GM19455 (cell line): ENCODE measurements around the gene GPS1.
A peak's percentile ranks its signal among the peaks of the same experiment; 100 is the strongest.

Experiments used
- ATAC-seq: cut with Tn5 transposase; IDR thresholded peaks from one replicate; pipeline ENCODE4 v1.9.1; 2021; ENCODE audit not compliant: unreplicated experiment

Gene GPS1

GRCh38 chr17:82014432-82014831, 37.3 kb upstream of the GPS1 start:
- ATAC-seq: no peak

GRCh38 chr17:82014971-82015310, 36.8 kb upstream of the GPS1 start:
- no peak for ATAC-seq

GRCh38 chr17:82015311-82015971, 36.3 kb upstream of the GPS1 start:
- no peak for ATAC-seq

GRCh38 chr17:82016061-82016874, 35.4 kb upstream of the GPS1 start:
- no peak for ATAC-seq

GRCh38 chr17:82016875-82017459, 34.7 kb upstream of the GPS1 start:
- ATAC-seq: no peak

- ATAC-seq: no peak
Observed at GRCh38 chr17:82017612-82018151, 34.0 kb upstream of the GPS1 start.

GRCh38 chr17:82018152-82018988, 33.3 kb upstream of the GPS1 start:
- ATAC-seq: no peak

- ATAC-seq: no peak
Observed at GRCh38 chr17:82018989-82019689, 32.6 kb upstream of the GPS1 start.

- no peak for ATAC-seq
Observed at GRCh38 chr17:82019690-82020571, 31.8 kb upstream of the GPS1 start.

- no peak for ATAC-seq
Observed at GRCh38 chr17:82020572-82021106, 31.1 kb upstream of the GPS1 start.

GRCh38 chr17:82021107-82021899, 30.4 kb upstream of the GPS1 start:
- ATAC-seq: no peak

GRCh38 chr17:82021900-82022309, 29.8 kb upstream of the GPS1 start:
- ATAC-seq: no peak

- no peak for ATAC-seq
Observed at GRCh38 chr17:82022310-82022980, 29.3 kb upstream of the GPS1 start, which contains the start of gene CENPX. TSS of gene CENPX (minus strand) at chr17:82022878. CDS start at chr17:82022861, 17 bp downstream.

- ATAC-seq: peak; percentile 84
Observed at GRCh38 chr17:82022981-82023446, 28.7 kb upstream of the GPS1 start, which contains the start of gene LRRC45. TSS of gene LRRC45 (plus strand) at chr17:82023305. CDS start at chr17:82023644, 339 bp downstream.

GRCh38 chr17:82023447-82024241, 28.1 kb upstream of the GPS1 start:
- peak; percentile 9 for ATAC-seq

- no peak for ATAC-seq
Observed at GRCh38 chr17:82024859-82025258, 26.8 kb upstream of the GPS1 start.
